H9 (cell line): ENCODE measurements around the gene ARPP21. TPM values are rescaled to one million over a fixed set of nuclear protein-coding genes. Genes with fewer than 3 reads are reported as not detected.

Experiments
- DNase-seq: peaks from one replicate; pipeline ENCODE4 v3.0.0-alpha.2; 2017
- H2AFZ ChIP-seq: one replicate; pipeline ENCODE4 v1.6.1; 2013; ENCODE audit warnings: mild to moderate bottlenecking, low read length, control low read depth, moderate library complexity
- H2AK5ac ChIP-seq: 2 replicates; pipeline ENCODE4 v1.6.1; 2013; ENCODE audit warnings: low read length, control low read depth, mixed read lengths; ENCODE audit not compliant: insufficient read length
- H2BK120ac ChIP-seq: one replicate; pipeline ENCODE4 v1.6.1; 2013; ENCODE audit warnings: low read depth, mild to moderate bottlenecking, low read length, control low read depth, inconsistent platforms; ENCODE audit not compliant: poor library complexity, severe bottlenecking
- H2BK12ac ChIP-seq: 2 replicates; pipeline ENCODE4 v1.6.1; 2013; ENCODE audit warnings: low read length, control low read depth, mixed read lengths, low read depth; ENCODE audit not compliant: insufficient read length
- H2BK15ac ChIP-seq: 2 replicates; pipeline ENCODE4 v1.6.1; 2013; ENCODE audit warnings: low read depth, low read length, control low read depth
- H2BK20ac ChIP-seq: one replicate; pipeline ENCODE4 v1.6.1; 2013; ENCODE audit warnings: low read depth, mild to moderate bottlenecking, low read length, control low read depth, inconsistent platforms; ENCODE audit not compliant: poor library complexity, severe bottlenecking
- H2BK5ac ChIP-seq: 2 replicates; pipeline ENCODE4 v1.6.1; 2013; ENCODE audit warnings: low read length, control low read depth, mixed read lengths; ENCODE audit not compliant: insufficient read length
- H3K14ac ChIP-seq: 2 replicates; pipeline ENCODE4 v1.6.1; 2013; ENCODE audit warnings: low read length, control low read depth; ENCODE audit not compliant: insufficient read depth
- H3K18ac ChIP-seq: 2 replicates; pipeline ENCODE4 v1.6.1; 2013; ENCODE audit warnings: low read depth, mild to moderate bottlenecking, mixed read lengths, low read length, control low read depth; ENCODE audit not compliant: insufficient read length
- H3K23ac ChIP-seq: 2 replicates; pipeline ENCODE4 v1.6.1; 2013; ENCODE audit warnings: low read length, control low read depth, mixed read lengths, low read depth; ENCODE audit not compliant: insufficient read length
- H3K23me2 ChIP-seq: 2 replicates; pipeline ENCODE4 v1.6.1; 2013; ENCODE audit warnings: low read depth, mild to moderate bottlenecking, mixed read lengths, low read length, control low read depth; ENCODE audit not compliant: insufficient read length, poor library complexity, severe bottlenecking
- H3K27ac ChIP-seq: 2 replicates; pipeline ENCODE4 v1.5.1; 2013; ENCODE audit warnings: low read length, control low read depth, mixed read lengths, low read depth; ENCODE audit not compliant: insufficient read length
- H3K27me3 ChIP-seq: 2 replicates; pipeline ENCODE4 v1.6.1; 2013; ENCODE audit warnings: low read length, control low read depth, inconsistent platforms; ENCODE audit not compliant: insufficient read depth
- H3K4ac ChIP-seq: 2 replicates; pipeline ENCODE4 v1.6.1; 2013; ENCODE audit warnings: low read depth, mild to moderate bottlenecking, control low read depth, inconsistent platforms, low read length, moderate library complexity
- H3K4me1 ChIP-seq: 2 replicates; pipeline ENCODE4 v1.6.1; 2013; ENCODE audit warnings: low read length, control low read depth, inconsistent platforms; ENCODE audit not compliant: insufficient read depth
- H3K4me2 ChIP-seq: 2 replicates; pipeline ENCODE4 v1.6.1; 2013; ENCODE audit warnings: low read length, control low read depth, mixed read lengths; ENCODE audit not compliant: insufficient read length, insufficient read depth
- H3K56ac ChIP-seq: 2 replicates; pipeline ENCODE4 v1.6.1; 2013; ENCODE audit warnings: low read depth, mild to moderate bottlenecking, mixed read lengths, low read length, control low read depth; ENCODE audit not compliant: insufficient read length
- H3K79me1 ChIP-seq: 2 replicates; pipeline ENCODE4 v1.6.1; 2013; ENCODE audit warnings: low read depth, mild to moderate bottlenecking, moderate library complexity, low read length, control low read depth, inconsistent platforms; ENCODE audit not compliant: insufficient read depth, poor library complexity, severe bottlenecking
- H3K79me2 ChIP-seq: 2 replicates; pipeline ENCODE4 v1.6.1; 2013; ENCODE audit warnings: low read length, control low read depth, inconsistent platforms; ENCODE audit not compliant: insufficient read depth
- H3K9ac ChIP-seq: 2 replicates; pipeline ENCODE4 v1.6.1; 2013; ENCODE audit warnings: low read length, control low read depth, mixed read lengths; ENCODE audit not compliant: insufficient read length; ENCODE audit errors: extremely low read depth
- H3K9me3 ChIP-seq: one replicate; pipeline ENCODE4 v1.6.1; 2013; ENCODE audit warnings: low read depth, low read length, inconsistent platforms; ENCODE audit not compliant: control insufficient read depth
- H3T11ph ChIP-seq: one replicate; pipeline ENCODE4 v1.6.1; 2013; ENCODE audit warnings: mild to moderate bottlenecking, low read length, control low read depth, inconsistent platforms
- H4K20me1 ChIP-seq: one replicate; pipeline ENCODE4 v1.6.1; 2013; ENCODE audit not compliant: control insufficient read depth, insufficient read length, insufficient read depth
- H4K5ac ChIP-seq: 2 replicates; pipeline ENCODE4 v1.6.1; 2013; ENCODE audit warnings: low read depth, mild to moderate bottlenecking, mixed read lengths, low read length, control low read depth; ENCODE audit not compliant: insufficient read length
- H4K8ac ChIP-seq: replicated peaks from 2 replicates; pipeline ENCODE4 v1.6.1; 2013; ENCODE audit warnings: low read length, control low read depth, mixed read lengths, low read depth; ENCODE audit not compliant: insufficient read length
- H4K91ac ChIP-seq: 2 replicates; pipeline ENCODE4 v1.6.1; 2013; ENCODE audit warnings: low read depth, mild to moderate bottlenecking, moderate library complexity, mixed read lengths, low read length, control low read depth; ENCODE audit not compliant: insufficient read length
- H3K27ac Mint-ChIP-seq, 3 experiments: 2 replicates in 2 of 3; 3 replicates in 1 of 3; pipeline ENCODE4 v1.8.0; 2020 to 2021; ENCODE audit warnings: mixed read lengths in 3 of 3, mild to moderate bottlenecking in 1 of 3, moderate library complexity in 1 of 3
- H3K27me3 Mint-ChIP-seq: 2 replicates; pipeline ENCODE4 v1.8.0; 2021; ENCODE audit warnings: low read depth, mild to moderate bottlenecking, moderate library complexity, mixed read lengths
- H3K36me3 Mint-ChIP-seq, 3 experiments: 2 replicates in 2 of 3; 3 replicates in 1 of 3; pipeline ENCODE4 v1.8.0; 2020 to 2021; ENCODE audit warnings: low read depth in 3 of 3, mixed read lengths in 3 of 3; ENCODE audit not compliant: insufficient read depth in 1 of 3
- H3K4me1 Mint-ChIP-seq, 2 experiments: 2 replicates each; pipeline ENCODE4 v1.8.0; 2020; ENCODE audit warnings: mixed read lengths in 2 of 2
- H3K4me3 Mint-ChIP-seq, 2 experiments: 2 replicates in 1 of 2; 3 replicates in 1 of 2; pipeline ENCODE4 v1.8.0; 2020 to 2021; ENCODE audit warnings: mild to moderate bottlenecking in 2 of 2, mixed read lengths in 2 of 2, moderate library complexity in 1 of 2
- H3K9me3 Mint-ChIP-seq, 2 experiments: 2 replicates in 1 of 2; 3 replicates in 1 of 2; pipeline ENCODE4 v1.8.0; 2020; ENCODE audit warnings: mild to moderate bottlenecking in 2 of 2, mixed read lengths in 2 of 2, moderate library complexity in 1 of 2
- CTCF ChIP-seq: fragments of 200-600 bp; sonication (generic); conservative IDR thresholded peaks from 3 replicates; pipeline ENCODE4 v1.8.0; 2021; ENCODE audit warnings: antibody characterized with exemption, mild to moderate bottlenecking
- WGBS: extraction: QIAGEN DNeasy Blood & Tissue Kit; methylation state at CpG from one replicate; pipeline ENCODE4 v1.1.7; 2013; ENCODE audit warnings: missing lambda C conversion rate, low lambda C conversion rate, mixed read lengths; ENCODE audit not compliant: insufficient read length; ENCODE audit errors: extremely low coverage; 5-methylcytosine and 5-hydroxymethylcytosine counted together
- long read RNA-seq: library from polyadenylated mRNA; unstranded; transcript quantifications from one replicate; pipeline ENCODE4 v2.0.0, GENCODE V29; 2020
- total RNA-seq: library from RNA; stranded (reverse); gene quantifications from 2 replicates; pipeline ENCODE4 v1.2.1, GENCODE V29; 2021

The ARPP21 gene
- not detected in 2 replicates for total RNA-seq
- long read RNA-seq: 0 reads

GRCh38 chr3:35639254-35640186, at the start of gene ARPP21:
TSS of gene ARPP21 (plus strand) at chr3:35639525. CDS start at chr3:35681752, 42,227 bp downstream.
- Histone ChIP-seq H3K14ac (no peak within 1 kb of the TSS; the same call in 1 of the 2 replicates), H3K56ac (no peak within 1 kb of the TSS), H2BK5ac (no peak within 1 kb of the TSS), H3K23ac (no peak within 1 kb of the TSS), H3K9ac (no peak within 1 kb of the TSS), H2AK5ac (no peak within 1 kb of the TSS), H3K18ac (no peak within 1 kb of the TSS), H3K27ac (no peak within 1 kb of the TSS), H2BK20ac (no peak within 1 kb of the TSS), H3K4ac (no peak within 1 kb of the TSS), H3T11ph (no peak within 1 kb of the TSS), H2BK15ac (no peak within 1 kb of the TSS), H3K4me2 (peak within 1 kb of the TSS; percentile 95), H4K8ac (no peak within 1 kb of the TSS), H4K20me1 (no peaks in the 10 kb centered on the region), H3K9me3 (no peaks in the 10 kb centered on the region), H3K79me2 (no peaks in the 10 kb centered on the region), H2AFZ (no peak within 1 kb of the TSS), H2BK12ac (no peak within 1 kb of the TSS), H4K5ac (no peak within 1 kb of the TSS), H2BK120ac (no peak within 1 kb of the TSS), H3K79me1 (no peaks in the 10 kb centered on the region), H3K4me1 (no peaks in the 10 kb centered on the region), H3K23me2 (peaks cover 7% of the 10 kb centered on the region), H3K27me3 (peaks cover 28% of the 10 kb centered on the region), H4K91ac (no peak within 1 kb of the TSS)
- WGBS: no CpG with 5 or more reads among the region's 83 CpGs
- Mint-ChIP-seq H3K36me3 (0 out of 7 replicates have a peak, but pooled peaks cover 0 to 3% (median 0%) of the 10 kb centered on the region in 3 experiments), H3K4me3 (peak within 1 kb of the TSS; percentile 74 to 92), H3K27me3 (peaks cover 87% of the 10 kb centered on the region), H3K27ac (no peak within 1 kb of the TSS), H3K9me3 (peaks cover 0 to 6% of the 10 kb centered on the region in 2 experiments; a peak in 3 of 5 replicates), H3K4me1 (peaks cover 9 to 13% of the 10 kb centered on the region in 2 experiments)
- TF ChIP-seq CTCF: no peak
- DNase-seq: peak; percentile 57
